Hepatic stellate cell (primary cell): ENCODE data around the gene ZNF611.
"Not testable (repeated sequence)": the region's sequence is repeated elsewhere in the genome, so short reads cannot be mapped to it uniquely, and the experiment has no call there.

ENCODE experiments used
- DNase-seq: peaks from one replicate; pipeline ENCODE4 v3.0.0; 2011; ENCODE audit warnings: low spot score

Gene ZNF611

DNA sequence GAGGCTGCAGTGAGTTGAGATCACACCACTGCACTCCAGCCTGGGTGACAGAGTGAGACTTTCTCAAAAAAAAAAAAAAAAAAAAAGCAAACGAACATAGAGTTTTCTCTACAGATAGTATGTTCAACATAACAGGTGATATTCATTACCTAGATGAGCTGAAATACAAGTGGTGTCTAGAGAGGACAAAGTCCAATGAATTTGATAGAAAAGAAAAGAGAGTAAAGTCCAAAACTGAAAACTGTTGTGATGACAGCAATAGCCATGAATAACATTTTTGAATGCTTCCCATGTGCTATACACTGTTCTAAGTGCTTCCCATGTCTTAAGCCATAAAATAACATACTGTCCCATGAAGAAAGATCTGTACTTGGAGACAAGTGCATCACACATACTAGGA, 53.6 kb downstream of the ZNF611 start:
- DNase-seq: not testable (repeated sequence)

DNA sequence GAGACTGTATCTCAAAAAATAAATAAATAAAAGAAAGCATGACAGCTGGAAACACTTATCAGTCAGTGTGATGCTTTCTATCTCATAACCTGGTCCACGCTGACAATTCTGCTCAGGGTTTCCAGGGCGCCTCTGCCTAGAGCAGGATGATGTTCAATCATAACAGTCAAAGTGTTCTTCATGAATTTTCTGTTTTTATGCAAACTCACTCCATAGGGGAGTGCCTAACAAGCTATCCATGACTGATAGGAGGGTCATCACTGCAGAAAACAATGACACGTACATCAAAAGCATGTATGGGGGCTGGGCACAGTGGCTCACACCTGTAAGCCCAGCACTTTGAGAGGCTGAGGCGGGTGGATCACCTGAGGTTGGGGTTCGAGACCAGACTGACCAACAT, 55.2 kb downstream of the ZNF611 start:
- DNase-seq: no peak

DNA sequence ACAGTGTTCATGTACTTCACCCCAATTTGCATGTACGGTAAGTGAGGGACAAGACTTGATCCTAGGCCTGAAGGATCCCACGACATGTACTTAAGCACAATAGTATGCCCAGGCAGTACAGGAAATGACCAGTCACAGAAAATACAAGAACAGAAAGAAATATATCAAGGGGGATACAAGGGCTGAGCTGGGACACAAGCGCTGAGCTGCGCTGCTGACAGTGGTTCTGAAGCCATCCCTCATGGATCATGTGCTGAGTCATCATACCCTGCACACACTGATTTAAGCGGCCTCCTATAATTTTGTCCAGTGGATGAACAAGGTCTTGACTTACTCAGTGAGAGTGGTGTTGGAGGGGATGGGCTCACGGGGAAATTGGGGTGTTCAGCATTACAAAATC, 59.6 kb downstream of the ZNF611 start:
- DNase-seq: not testable (repeated sequence)

DNA sequence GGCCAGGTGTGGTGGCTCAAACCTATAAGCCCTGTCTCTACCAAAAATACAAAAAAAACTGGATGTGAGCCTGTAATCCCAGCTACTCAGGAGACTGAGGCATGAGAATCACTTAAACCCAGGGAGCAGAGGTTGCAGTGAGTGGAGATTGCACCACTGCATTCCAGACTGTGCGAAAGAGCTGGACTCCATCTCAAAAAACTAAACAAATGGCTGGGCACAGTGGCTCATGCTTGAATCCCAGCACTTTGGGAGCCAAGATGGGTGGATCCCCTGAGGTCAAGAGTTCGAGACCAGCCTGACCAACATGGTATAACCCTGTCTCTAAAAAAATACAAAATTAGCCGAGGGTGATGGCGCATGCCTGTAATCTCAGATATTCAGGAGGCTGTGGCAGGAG, 61.8 kb downstream of the ZNF611 start:
- no peak for DNase-seq

DNA sequence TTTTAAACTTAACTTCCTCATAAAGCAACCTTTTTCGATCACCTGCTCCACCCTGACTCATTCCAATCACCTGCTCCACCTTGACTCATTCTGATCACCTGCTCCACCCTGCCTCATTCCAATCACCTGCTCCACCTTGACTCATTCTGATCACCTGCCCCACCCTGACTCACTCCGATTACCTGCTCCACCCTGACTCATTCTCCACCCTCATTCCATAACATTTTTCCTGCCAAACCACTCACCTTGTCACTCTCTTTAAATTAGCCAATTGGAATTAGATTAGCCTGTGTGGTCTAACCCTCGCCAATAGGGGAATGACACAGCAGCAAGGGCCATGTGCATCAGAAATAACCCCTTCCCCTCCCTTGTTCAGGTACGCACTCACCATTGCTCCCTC, 64.8 kb downstream of the ZNF611 start:
- DNase-seq: no peak

DNA sequence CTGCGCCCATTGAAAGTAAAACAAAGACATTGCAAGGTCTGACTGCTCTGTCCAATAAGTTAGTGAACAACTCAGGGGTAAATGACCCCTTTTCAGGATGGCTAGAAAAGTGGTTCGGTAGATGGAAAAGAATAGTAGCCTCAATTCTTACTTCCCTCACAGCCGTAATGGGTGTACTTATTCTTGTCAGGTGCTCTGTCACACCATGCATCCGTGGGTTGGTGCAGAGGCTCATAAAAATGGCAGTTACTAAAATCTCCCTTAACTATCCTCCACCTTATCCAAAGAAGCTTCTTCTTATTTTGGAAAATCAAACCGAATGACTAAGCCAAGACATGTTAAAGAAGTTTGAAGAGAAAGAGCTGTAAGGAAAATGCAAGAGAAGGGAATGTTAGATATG, 65.3 kb downstream of the ZNF611 start:
- DNase-seq: no peak

DNA sequence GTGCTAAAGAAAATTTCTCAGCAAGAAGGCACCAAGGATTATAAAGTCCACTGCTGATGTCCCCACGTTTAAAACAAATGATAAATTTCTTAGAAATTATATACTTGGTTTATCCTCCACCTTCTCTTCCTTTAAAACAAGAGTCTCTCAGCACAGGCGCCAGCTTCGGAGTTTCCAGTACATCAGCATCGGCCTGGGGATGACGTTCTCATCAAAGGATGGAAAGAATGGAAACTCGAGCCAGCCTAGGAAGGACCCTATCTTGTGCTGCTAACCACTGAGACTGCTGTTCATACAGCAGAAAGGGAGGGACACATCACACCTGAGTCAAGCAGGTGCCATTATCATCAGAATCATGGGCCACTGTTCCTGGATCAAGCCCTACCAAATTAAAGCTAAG, 66.9 kb downstream of the ZNF611 start:
- DNase-seq: no peak

DNA sequence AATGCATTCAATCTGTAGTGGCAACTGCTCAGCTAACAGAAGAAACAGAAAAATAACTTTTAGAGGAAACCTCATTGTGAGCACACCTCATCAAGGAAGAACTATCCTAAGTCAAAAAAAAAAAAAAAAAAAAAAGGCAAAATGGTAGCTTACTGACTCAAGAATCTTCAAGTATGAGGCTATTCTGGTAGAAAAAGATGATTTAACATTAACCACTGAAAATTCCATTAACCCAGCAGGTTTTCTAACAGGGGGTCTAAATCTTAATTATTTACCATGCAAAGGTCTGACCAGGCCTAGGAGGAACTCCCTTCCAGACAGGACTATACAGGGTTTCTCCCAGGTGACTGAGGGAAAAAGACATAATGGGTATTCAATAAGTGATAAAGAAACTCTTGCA, 68.3 kb downstream of the ZNF611 start:
- DNase-seq: no peak

DNA sequence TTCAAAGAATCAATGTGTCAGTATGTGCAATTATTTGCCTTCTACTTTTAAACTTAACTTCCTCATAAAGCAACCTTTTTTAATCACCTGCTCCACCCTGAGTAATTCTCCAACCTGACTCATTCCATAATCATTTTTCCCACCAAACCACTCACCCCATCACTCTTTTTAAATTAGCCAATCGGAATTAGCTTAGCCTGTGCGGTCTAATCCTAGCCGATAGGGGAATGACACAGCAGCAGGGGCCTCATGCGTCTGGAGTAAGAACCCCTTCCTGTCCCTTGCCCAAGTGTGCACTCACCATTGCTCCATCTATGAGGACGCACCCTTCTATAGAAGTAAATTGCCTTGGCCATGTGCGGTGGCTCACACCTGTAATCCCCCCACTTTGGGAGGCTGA, 69.3 kb downstream of the ZNF611 start:
- no peak for DNase-seq

DNA sequence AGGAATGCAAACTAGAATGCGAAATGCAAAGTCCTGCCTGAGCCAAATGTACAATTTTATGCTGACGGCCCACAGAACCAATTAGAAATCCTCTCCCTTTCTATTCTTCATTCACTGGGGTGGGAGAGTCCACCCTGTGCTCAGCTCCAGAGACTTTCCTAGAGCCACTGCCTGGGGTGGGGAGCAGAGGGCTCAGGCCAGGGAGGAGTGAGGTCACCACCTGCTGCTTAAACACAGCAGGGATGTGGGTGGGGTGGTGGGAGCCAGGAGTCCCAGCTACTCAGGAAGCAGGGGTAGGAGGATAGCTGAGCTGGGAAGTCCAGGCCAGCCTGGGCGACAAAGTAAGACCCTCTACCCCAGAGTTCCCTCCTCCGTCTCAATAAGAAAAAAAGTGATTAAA, 69.8 kb downstream of the ZNF611 start:
- no peak for DNase-seq

DNA sequence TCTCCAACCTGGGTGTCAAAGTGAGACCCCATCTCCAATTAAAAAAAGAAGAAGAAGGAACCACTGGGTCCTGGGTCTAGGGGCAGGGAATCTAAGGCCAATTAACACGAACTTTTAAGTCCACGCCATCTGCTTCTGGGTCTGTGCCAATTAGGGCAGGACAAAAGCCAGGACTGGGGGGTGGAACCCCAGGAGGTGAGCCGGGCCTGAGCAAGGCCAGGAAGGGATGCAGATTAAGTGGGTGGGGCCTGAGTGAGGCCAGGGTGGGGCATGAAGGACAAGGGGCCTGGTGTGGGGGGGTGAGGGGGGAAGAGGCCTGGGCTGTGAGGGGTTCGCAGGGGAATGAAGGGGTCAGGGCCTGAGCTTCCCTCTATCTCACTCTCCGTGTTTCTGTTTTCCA, 70.4 kb downstream of the ZNF611 start:
- no peak for DNase-seq

DNA sequence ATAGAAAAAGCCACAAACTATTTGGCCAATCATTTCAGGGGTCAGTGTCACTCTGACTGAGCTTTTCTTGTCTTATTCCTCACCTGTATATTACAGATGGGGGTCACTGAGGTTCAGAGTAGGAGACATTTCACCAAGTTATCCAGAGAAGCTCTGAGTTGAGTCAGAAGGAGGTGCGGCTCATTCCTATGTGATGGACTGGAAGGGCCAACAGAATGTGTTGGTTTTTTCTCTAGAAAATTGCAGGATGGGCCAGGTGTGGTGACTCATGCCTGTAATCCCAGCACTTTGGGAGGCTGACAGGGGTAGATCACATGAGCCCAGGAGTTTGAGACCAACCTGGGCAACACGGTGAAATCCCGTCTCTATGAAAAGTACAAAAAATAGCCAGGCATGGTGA, 72.2 kb downstream of the ZNF611 start:
- no peak for DNase-seq

DNA sequence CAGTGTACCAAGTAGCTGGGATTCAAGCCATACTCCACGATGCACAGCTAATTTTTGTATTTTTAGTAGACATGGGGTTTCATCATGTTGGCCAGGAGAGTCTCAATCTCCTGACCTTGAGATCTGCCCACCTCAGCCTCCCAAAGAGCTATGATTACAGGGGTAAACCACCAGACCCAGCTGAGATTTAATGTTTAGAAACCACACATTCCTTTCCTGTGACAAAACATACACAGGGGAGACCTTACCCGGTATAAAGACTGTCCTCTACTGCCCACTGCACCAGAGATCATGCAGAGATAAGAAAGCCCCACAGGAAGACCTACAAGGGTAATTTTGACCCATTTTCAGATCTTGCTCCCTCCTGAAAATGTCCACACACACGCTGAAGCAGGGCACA, 73.9 kb downstream of the ZNF611 start:
- DNase-seq: no peak

DNA sequence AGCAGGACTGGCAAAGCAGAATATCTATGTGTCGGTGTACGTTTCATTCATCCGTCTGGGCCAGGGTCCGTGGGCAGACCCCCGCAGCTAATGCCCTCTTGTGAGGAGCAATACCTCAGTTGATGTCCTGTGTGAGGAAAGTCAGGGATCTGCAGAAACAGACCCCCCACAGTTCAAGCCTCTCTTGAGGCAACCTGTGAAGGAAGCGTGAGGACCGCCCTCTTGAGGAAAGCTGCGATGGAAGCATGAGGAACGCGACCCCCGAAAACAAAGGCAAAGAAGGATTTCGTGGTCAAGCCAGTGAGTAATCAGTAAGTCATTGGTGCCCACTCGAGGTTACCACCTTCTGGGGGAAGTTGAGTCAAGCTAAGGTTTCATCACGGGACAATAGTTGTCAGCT, 75.8 kb downstream of the ZNF611 start:
- no peak for DNase-seq

DNA sequence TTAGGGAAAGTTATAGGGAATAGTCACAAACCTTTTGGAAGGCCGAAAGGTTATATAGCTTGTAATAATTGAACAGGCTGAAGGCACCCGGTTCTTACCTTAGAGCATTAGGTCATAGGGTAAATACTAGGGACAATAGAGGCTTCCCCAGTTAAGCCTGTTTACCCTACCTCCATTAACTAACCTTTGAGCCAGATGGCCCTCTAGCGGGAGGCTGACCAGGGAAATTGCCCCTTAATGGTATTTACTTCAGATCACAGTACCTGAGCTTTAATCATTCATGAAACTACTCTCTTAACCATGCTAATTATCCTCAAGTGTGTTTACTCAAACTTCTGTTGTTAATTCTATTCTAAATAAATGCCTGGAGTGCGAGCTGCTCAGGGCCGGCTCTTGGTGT, 76.2 kb downstream of the ZNF611 start:
- DNase-seq: no peak

DNA sequence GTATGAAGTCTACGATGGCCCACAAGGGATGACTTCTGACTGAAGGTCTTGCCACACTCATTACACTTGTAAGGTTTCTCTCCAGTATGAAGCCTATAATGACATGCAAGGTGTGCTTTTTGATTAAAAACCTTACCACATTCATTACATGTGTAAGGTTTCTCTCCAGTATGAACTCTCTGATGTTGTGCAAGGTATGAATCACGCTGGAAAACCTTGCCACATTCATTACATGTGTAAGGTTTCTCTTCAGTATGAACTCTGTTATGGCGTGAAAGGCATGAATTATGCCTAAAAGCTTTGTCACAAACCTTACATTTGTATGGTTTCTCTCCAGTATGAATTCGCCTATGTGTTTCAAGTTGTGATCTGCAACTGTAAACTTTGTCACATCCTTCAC, 81.7 kb downstream of the ZNF611 start:
- no peak for DNase-seq
